HCT116 (cell line): ENCODE data around the gene SYNDIG1. TPM values are rescaled to one million over a fixed set of nuclear protein-coding genes. Genes with fewer than 3 reads are reported as not detected.

ENCODE experiments used
- ATAC-seq: fragments of 200-7000 bp; cut with Tn5 transposase; 2 replicates; pipeline ENCODE4 v1.9.1; 2020; ENCODE audit warnings: mild to moderate bottlenecking, moderate library complexity
- BruUV-seq: library from RNA; stranded (reverse); fragments of 400-500 nt; replicated peaks from 2 replicates; lab custom pipeline; 2021; lab: Mats Ljungman, UMichigan
- CTCF ChIA-PET: fragments of 300-600 bp; sonication (Branson Sonifier 250); formaldehyde crosslinking; loops from one replicate; lab custom pipeline; 2021; ENCODE audit warnings: antibody characterized with exemption; lab: Charles Lee
- POLR2A ChIA-PET: fragments of 300-600, 350-600 bp; sonication (Branson Sonifier 250); formaldehyde crosslinking; loops from one replicate; lab custom pipeline; 2021; ENCODE audit warnings: antibody characterized with exemption; lab: Charles Lee
- RAD21 ChIA-PET, 2 experiments: fragments of 300-600 bp; sonication (Branson Sonifier 250); formaldehyde crosslinking; loops; one replicate each; lab custom pipeline; 2023; ENCODE audit warnings: low total read pairs in 2 of 2; ENCODE audit not compliant: uncharacterized antibody in 2 of 2, unreplicated experiment in 2 of 2, low non-redundant PET in 1 of 2; lab: Charles Lee
- DNase-seq: peaks from one replicate; pipeline ENCODE4 v3.0.0-alpha.2; 2010; ENCODE audit warnings: low read depth, low spot score
- H2AFZ ChIP-seq: fragments of 200-600 bp; shearing (Covaris generic), sonication (generic); 2 replicates; pipeline ENCODE4 v1.6.1; 2017; ENCODE audit warnings: low read depth, mixed run types, mixed read lengths, antibody characterized with exemption, low read length; ENCODE audit not compliant: poor library complexity, severe bottlenecking
- H3K27ac ChIP-seq: 2 replicates; pipeline ENCODE4 v1.5.1; 2012; ENCODE audit warnings: low read depth, low read length
- H3K27me3 ChIP-seq: fragments of 200-600 bp; sonication (generic); 2 replicates; pipeline ENCODE4 v1.6.1; 2016; ENCODE audit warnings: mixed run types, low read length, mixed read lengths; ENCODE audit not compliant: insufficient read depth
- H3K36me3 ChIP-seq, 2 experiments: fragments of 200-500 bp in 1 of 2; fragments of 200-600 bp in 1 of 2; sonication (Bioruptor generic) in 1 of 2; sonication (generic) in 1 of 2; 2 replicates each; pipeline versions ENCODE4 v1.5.1 to v1.6.1; 2014 to 2016; ENCODE audit warnings: low read length in 2 of 2, inconsistent platforms in 1 of 2, mixed read lengths in 1 of 2, mixed run types in 1 of 2; ENCODE audit not compliant: insufficient read depth in 2 of 2, control insufficient read depth in 1 of 2
- H3K4me1 ChIP-seq, 2 experiments: fragments of 200-600 bp in 1 of 2; sonication (generic) in 1 of 2; 2 replicates each; pipeline versions ENCODE4 v1.5.1 to v1.6.1; 2012 to 2017; ENCODE audit warnings: low read length in 2 of 2, inconsistent platforms in 1 of 2, mild to moderate bottlenecking in 1 of 2, mixed read lengths in 1 of 2, mixed run types in 1 of 2, moderate library complexity in 1 of 2; ENCODE audit not compliant: insufficient read depth in 2 of 2, control insufficient read depth in 1 of 2
- H3K4me2 ChIP-seq: fragments of 200-600 bp; sonication (generic); 2 replicates; pipeline ENCODE4 v1.6.1; 2017; ENCODE audit warnings: mixed run types, low read length, mixed read lengths
- H3K4me3 ChIP-seq, 2 experiments: fragments of 200-600 bp in 1 of 2; sonication (generic) in 1 of 2; replicated peaks in 1 of 2; 2 replicates each; pipeline ENCODE4 v1.5.1; 2011 to 2016; ENCODE audit warnings: low read length in 2 of 2, control low read depth in 1 of 2, low read depth in 1 of 2, mild to moderate bottlenecking in 1 of 2, mixed read lengths in 1 of 2, mixed run types in 1 of 2
- H3K79me2 ChIP-seq: fragments of 200-600 bp; sonication (generic); 2 replicates; pipeline ENCODE4 v1.6.1; 2017; ENCODE audit warnings: mild to moderate bottlenecking, mixed run types, low read length, moderate library complexity, mixed read lengths; ENCODE audit not compliant: insufficient read depth
- H3K9ac ChIP-seq: fragments of 200-600 bp; sonication (generic); 2 replicates; pipeline ENCODE4 v1.6.1; 2016; ENCODE audit warnings: low read length, mixed read lengths
- H3K9me2 ChIP-seq: fragments of 200-600 bp; sonication (generic), shearing (Covaris generic); 2 replicates; pipeline ENCODE4 v1.6.1; 2017; ENCODE audit warnings: mixed run types, mild to moderate bottlenecking, moderate library complexity; ENCODE audit not compliant: insufficient read depth
- H3K9me3 ChIP-seq, 2 experiments: fragments of 200-500 bp in 1 of 2; fragments of 200-600 bp in 1 of 2; sonication (Bioruptor generic) in 1 of 2; sonication (generic) in 1 of 2; 2 replicates each; pipeline ENCODE4 v1.6.1; 2014 to 2017; ENCODE audit warnings: low read length in 2 of 2, mixed read lengths in 2 of 2, inconsistent platforms in 1 of 2, low read depth in 1 of 2, mild to moderate bottlenecking in 1 of 2, mixed run types in 1 of 2, moderate library complexity in 1 of 2; ENCODE audit not compliant: control insufficient read depth in 1 of 2, insufficient read depth in 1 of 2
- H4K20me1 ChIP-seq: fragments of 200-600 bp; sonication (generic), shearing (Covaris generic); 2 replicates; pipeline ENCODE4 v1.6.1; 2017; ENCODE audit warnings: mixed run types, mild to moderate bottlenecking, moderate library complexity; ENCODE audit not compliant: insufficient read depth
- CBX3 ChIP-seq: IDR thresholded peaks from 2 replicates; pipeline ENCODE4 v1.6.1; 2012; ENCODE audit warnings: low read depth
- CEBPB ChIP-seq: IDR thresholded peaks from 2 replicates; pipeline ENCODE4 v1.6.1; 2012; ENCODE audit warnings: low read depth
- EZH2 ChIP-seq: fragments of 200-600 bp; sonication (generic); IDR thresholded peaks from 2 replicates; pipeline ENCODE4 v1.6.1; 2017; ENCODE audit warnings: antibody characterized with exemption, mixed run types
- EZH2phosphoT487 ChIP-seq: fragments of 200-600 bp; IDR thresholded peaks from 2 replicates; pipeline ENCODE4 v1.6.1; 2018; ENCODE audit warnings: antibody characterized with exemption, borderline replicate concordance
- FOSL1 ChIP-seq: IDR thresholded peaks from 2 replicates; pipeline ENCODE4 v1.6.1; 2012; ENCODE audit warnings: low read depth
- JUND ChIP-seq: IDR thresholded peaks from 2 replicates; pipeline ENCODE4 v1.6.1; 2012
- POLR2A ChIP-seq: IDR thresholded peaks from 2 replicates; pipeline ENCODE4 v1.7.0; 2011; ENCODE audit warnings: borderline replicate concordance; ENCODE audit not compliant: insufficient read depth, insufficient read length; ENCODE audit errors: extremely low read depth
- POLR2AphosphoS5 ChIP-seq: IDR thresholded peaks from 2 replicates; pipeline ENCODE4 v1.6.1; 2011; ENCODE audit warnings: mild to moderate bottlenecking, low read depth, low read length, moderate library complexity
- SIN3A ChIP-seq: IDR thresholded peaks from 2 replicates; pipeline ENCODE4 v1.6.1; 2012; ENCODE audit warnings: low read depth
- SP1 ChIP-seq: IDR thresholded peaks from 2 replicates; pipeline ENCODE4 v1.6.1; 2012; ENCODE audit warnings: low read depth
- TCF7L2 ChIP-seq: IDR thresholded peaks from 2 replicates; pipeline ENCODE4 v1.7.0; 2011; ENCODE audit warnings: borderline replicate concordance, inconsistent platforms; ENCODE audit not compliant: insufficient read depth, insufficient read length; ENCODE audit errors: extremely low read depth
- YY1 ChIP-seq: IDR thresholded peaks from 2 replicates; pipeline ENCODE4 v1.6.1; 2011; ENCODE audit warnings: low read length, low read depth, moderate library complexity, mild to moderate bottlenecking; ENCODE audit not compliant: insufficient replicate concordance; ENCODE audit errors: extremely low read depth
- ZFX ChIP-seq: fragments of 450-650 bp; IDR thresholded peaks from 2 replicates; pipeline ENCODE4 v1.6.1; 2017
- intact Hi-C: fragments of 100-400 bp; cut with micrococcal nuclease; formaldehyde crosslinking; loops from 2 replicates; pipeline ENCODE4 v1.10.0; 2022
- total RNA-seq: library from RNA; stranded (reverse); gene quantifications from one replicate; pipeline ENCODE4 v1.2.1, GENCODE V29; 2021; ENCODE audit not compliant: unreplicated experiment
- TF ChIP-seq, protein P1 (sequence below): IDR thresholded peaks from 2 replicates; pipeline ENCODE4 v1.6.1; 2012; ENCODE audit warnings: low read depth
- TF ChIP-seq, protein P2 (sequence below): IDR thresholded peaks from 2 replicates; pipeline ENCODE4 v1.6.1; 2011; ENCODE audit warnings: mild to moderate bottlenecking, low read length, moderate library complexity; ENCODE audit not compliant: insufficient replicate concordance; ENCODE audit errors: extremely low read depth
- TF ChIP-seq, protein P3 (sequence below): IDR thresholded peaks from 2 replicates; pipeline ENCODE4 v1.6.1; 2012
- TF ChIP-seq, protein P4 (sequence below): IDR thresholded peaks from 2 replicates; pipeline ENCODE4 v1.6.1; 2012
- TF ChIP-seq, protein P5 (sequence below), 3 experiments: fragments of 200-600 bp in 1 of 3; sonication (generic) in 1 of 3; IDR thresholded peaks in 2 of 3; conservative IDR thresholded peaks in 1 of 3; 2 replicates each; pipeline ENCODE4 v1.5.1; 2012 to 2017; ENCODE audit warnings: low read depth in 2 of 3, low read length in 2 of 3, antibody characterized with exemption in 1 of 3, borderline replicate concordance in 1 of 3, control low read depth in 1 of 3, mild to moderate bottlenecking in 1 of 3, mixed read lengths in 1 of 3, mixed run types in 1 of 3, moderate library complexity in 1 of 3; ENCODE audit not compliant: insufficient read depth in 1 of 3

The SYNDIG1 gene
- total RNA-seq, 1 experiment from 2014 or later, result not detected

DNA sequence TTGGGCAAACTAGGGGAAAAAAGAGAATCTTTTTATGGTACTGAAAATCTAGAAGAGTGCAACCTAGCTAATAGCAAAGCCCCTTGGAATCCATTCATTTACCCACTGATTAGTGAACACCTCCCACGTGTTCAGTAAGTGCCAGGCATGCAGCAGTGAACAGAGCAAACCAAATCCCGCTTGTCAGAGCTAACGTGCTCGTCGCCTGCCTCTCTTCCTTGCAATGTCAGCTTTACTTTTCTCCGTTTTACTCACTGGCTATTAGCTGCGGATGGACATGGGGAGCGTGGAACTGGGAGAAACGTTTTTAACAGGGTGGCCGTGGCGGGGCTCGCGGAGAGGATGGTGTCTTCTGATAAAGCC is 120.4 kb downstream of the SYNDIG1 start:
- no peak overlapping the region for H3K27ac ChIP-seq
- H3K4me1 ChIP-seq, result no peaks in the 10 kb centered on the region
- no peak for TF ChIP-seq FOSL1
- TF ChIP-seq TCF7L2, result no peak
- TF ChIP-seq CBX3, result no peak
- TF ChIP-seq, protein P1, sequence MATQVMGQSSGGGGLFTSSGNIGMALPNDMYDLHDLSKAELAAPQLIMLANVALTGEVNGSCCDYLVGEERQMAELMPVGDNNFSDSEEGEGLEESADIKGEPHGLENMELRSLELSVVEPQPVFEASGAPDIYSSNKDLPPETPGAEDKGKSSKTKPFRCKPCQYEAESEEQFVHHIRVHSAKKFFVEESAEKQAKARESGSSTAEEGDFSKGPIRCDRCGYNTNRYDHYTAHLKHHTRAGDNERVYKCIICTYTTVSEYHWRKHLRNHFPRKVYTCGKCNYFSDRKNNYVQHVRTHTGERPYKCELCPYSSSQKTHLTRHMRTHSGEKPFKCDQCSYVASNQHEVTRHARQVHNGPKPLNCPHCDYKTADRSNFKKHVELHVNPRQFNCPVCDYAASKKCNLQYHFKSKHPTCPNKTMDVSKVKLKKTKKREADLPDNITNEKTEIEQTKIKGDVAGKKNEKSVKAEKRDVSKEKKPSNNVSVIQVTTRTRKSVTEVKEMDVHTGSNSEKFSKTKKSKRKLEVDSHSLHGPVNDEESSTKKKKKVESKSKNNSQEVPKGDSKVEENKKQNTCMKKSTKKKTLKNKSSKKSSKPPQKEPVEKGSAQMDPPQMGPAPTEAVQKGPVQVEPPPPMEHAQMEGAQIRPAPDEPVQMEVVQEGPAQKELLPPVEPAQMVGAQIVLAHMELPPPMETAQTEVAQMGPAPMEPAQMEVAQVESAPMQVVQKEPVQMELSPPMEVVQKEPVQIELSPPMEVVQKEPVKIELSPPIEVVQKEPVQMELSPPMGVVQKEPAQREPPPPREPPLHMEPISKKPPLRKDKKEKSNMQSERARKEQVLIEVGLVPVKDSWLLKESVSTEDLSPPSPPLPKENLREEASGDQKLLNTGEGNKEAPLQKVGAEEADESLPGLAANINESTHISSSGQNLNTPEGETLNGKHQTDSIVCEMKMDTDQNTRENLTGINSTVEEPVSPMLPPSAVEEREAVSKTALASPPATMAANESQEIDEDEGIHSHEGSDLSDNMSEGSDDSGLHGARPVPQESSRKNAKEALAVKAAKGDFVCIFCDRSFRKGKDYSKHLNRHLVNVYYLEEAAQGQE, result no peak
- TF ChIP-seq POLR2A, result no peak
- TF ChIP-seq EZH2phosphoT487, result no peak
- no peak for TF ChIP-seq JUND
- TF ChIP-seq, protein P2, sequence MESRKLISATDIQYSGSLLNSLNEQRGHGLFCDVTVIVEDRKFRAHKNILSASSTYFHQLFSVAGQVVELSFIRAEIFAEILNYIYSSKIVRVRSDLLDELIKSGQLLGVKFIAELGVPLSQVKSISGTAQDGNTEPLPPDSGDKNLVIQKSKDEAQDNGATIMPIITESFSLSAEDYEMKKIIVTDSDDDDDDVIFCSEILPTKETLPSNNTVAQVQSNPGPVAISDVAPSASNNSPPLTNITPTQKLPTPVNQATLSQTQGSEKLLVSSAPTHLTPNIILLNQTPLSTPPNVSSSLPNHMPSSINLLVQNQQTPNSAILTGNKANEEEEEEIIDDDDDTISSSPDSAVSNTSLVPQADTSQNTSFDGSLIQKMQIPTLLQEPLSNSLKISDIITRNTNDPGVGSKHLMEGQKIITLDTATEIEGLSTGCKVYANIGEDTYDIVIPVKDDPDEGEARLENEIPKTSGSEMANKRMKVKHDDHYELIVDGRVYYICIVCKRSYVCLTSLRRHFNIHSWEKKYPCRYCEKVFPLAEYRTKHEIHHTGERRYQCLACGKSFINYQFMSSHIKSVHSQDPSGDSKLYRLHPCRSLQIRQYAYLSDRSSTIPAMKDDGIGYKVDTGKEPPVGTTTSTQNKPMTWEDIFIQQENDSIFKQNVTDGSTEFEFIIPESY, result no peak
- TF ChIP-seq, protein P3, sequence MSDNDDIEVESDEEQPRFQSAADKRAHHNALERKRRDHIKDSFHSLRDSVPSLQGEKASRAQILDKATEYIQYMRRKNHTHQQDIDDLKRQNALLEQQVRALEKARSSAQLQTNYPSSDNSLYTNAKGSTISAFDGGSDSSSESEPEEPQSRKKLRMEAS, result no peak
- TF ChIP-seq, protein P4, sequence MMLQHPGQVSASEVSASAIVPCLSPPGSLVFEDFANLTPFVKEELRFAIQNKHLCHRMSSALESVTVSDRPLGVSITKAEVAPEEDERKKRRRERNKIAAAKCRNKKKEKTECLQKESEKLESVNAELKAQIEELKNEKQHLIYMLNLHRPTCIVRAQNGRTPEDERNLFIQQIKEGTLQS, result no peak
- TF ChIP-seq POLR2AphosphoS5, result no peak
- TF ChIP-seq CEBPB, result no peak
- no peak for TF ChIP-seq SIN3A
- no peak for TF ChIP-seq EZH2
- TF ChIP-seq SP1, result no peak
- no peak for TF ChIP-seq ZFX
- no peak for TF ChIP-seq YY1
- TF ChIP-seq, protein P5, sequence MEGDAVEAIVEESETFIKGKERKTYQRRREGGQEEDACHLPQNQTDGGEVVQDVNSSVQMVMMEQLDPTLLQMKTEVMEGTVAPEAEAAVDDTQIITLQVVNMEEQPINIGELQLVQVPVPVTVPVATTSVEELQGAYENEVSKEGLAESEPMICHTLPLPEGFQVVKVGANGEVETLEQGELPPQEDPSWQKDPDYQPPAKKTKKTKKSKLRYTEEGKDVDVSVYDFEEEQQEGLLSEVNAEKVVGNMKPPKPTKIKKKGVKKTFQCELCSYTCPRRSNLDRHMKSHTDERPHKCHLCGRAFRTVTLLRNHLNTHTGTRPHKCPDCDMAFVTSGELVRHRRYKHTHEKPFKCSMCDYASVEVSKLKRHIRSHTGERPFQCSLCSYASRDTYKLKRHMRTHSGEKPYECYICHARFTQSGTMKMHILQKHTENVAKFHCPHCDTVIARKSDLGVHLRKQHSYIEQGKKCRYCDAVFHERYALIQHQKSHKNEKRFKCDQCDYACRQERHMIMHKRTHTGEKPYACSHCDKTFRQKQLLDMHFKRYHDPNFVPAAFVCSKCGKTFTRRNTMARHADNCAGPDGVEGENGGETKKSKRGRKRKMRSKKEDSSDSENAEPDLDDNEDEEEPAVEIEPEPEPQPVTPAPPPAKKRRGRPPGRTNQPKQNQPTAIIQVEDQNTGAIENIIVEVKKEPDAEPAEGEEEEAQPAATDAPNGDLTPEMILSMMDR (IDR thresholded peaks at IDR 0.05 in 2 of 3, conservative IDR thresholded peaks at IDR 0.05 in 1 of 3; ENCODE audit: borderline replicate concordance in 1 of 3, insufficient read depth in 1 of 3, low read depth in 2 of 3, low read length in 2 of 3), result no peak
- DNase-seq (no peak), ATAC-seq (no peak)
- POLR2A ChIA-PET, result no interaction called here
- no TSS peak for BruUV-seq
- no peaks in the 10 kb centered on the region for H3K9me2 ChIP-seq
- H3K79me2 ChIP-seq, result no peaks in the 10 kb centered on the region
- CTCF ChIA-PET, result no interaction called here
- H3K4me3 ChIP-seq, result no peak overlapping the region
- H3K9me3 ChIP-seq, result no peaks in the 10 kb centered on the region
- no peaks in the 10 kb centered on the region for H4K20me1 ChIP-seq
- intact Hi-C loops, result no loop called here
- no peaks in the 10 kb centered on the region for H3K36me3 ChIP-seq
- RAD21 ChIA-PET, result no interaction called here
- no peak overlapping the region for H3K4me2 ChIP-seq
- H3K27me3 ChIP-seq, result peaks cover 48% of the 10 kb centered on the region
- H2AFZ ChIP-seq, result no peak overlapping the region
- no peak overlapping the region for H3K9ac ChIP-seq
